IMR-90 (cell line): ENCODE results near the gene TTLL11. TPM values are rescaled to one million over a fixed set of nuclear protein-coding genes. Genes with fewer than 3 reads are reported as not detected.

Experiments used
- ATAC-seq: fragments of 200-7000 bp; cut with Tn5 transposase; 2 replicates; pipeline ENCODE4 v1.9.1; 2020; ENCODE audit warnings: low read depth, mild to moderate bottlenecking, moderate library complexity
- BruUV-seq: library from RNA; stranded (reverse); fragments of 400-500 nt; replicated peaks from 2 replicates; lab custom pipeline; 2021; lab: Mats Ljungman, UMichigan
- CTCF ChIA-PET: fragments of 300-600 bp; formaldehyde crosslinking; extraction: SDS; loops from one replicate; lab custom pipeline; 2021; ENCODE audit warnings: antibody characterized with exemption; lab: Yijun Ruan, JAX
- POLR2A ChIA-PET: fragments of 300-600 bp; sonication (Branson Sonifier 250); formaldehyde crosslinking; loops from one replicate; lab custom pipeline; 2022; ENCODE audit warnings: antibody characterized with exemption; ENCODE audit not compliant: unreplicated experiment; lab: Charles Lee
- DNase-seq: peaks from one replicate; pipeline ENCODE4 v3.0.0; 2013
- H2AFZ ChIP-seq: replicated peaks from 2 replicates; pipeline ENCODE3; 2013; ENCODE audit warnings: low read length, mild to moderate bottlenecking; ENCODE audit not compliant: poor library complexity
- H2AK5ac ChIP-seq: 2 replicates; pipeline ENCODE4 v1.6.1; 2013; ENCODE audit warnings: low read depth, low read length, inconsistent platforms
- H2AK9ac ChIP-seq: replicated peaks from 2 replicates; pipeline ENCODE3; 2013; ENCODE audit warnings: mild to moderate bottlenecking, low read depth, low read length, moderate library complexity; ENCODE audit not compliant: poor library complexity
- H2BK120ac ChIP-seq: 2 replicates; pipeline ENCODE4 v1.6.1; 2013; ENCODE audit warnings: low read depth, low read length, inconsistent platforms
- H2BK15ac ChIP-seq: 3 replicates; pipeline ENCODE4 v1.6.1; 2013; ENCODE audit warnings: low read depth, low read length, inconsistent platforms
- H2BK20ac ChIP-seq: 2 replicates; pipeline ENCODE4 v1.6.1; 2013; ENCODE audit warnings: low read depth, mild to moderate bottlenecking, inconsistent platforms, low read length, moderate library complexity
- H2BK5ac ChIP-seq: 2 replicates; pipeline ENCODE4 v1.6.1; 2013; ENCODE audit warnings: mild to moderate bottlenecking, low read depth, low read length, inconsistent platforms; ENCODE audit not compliant: poor library complexity, severe bottlenecking
- H3K14ac ChIP-seq: replicated peaks from 2 replicates; pipeline ENCODE4 v1.6.1; 2013; ENCODE audit warnings: low read depth, low read length, inconsistent platforms
- H3K18ac ChIP-seq: 2 replicates; pipeline ENCODE4 v1.6.1; 2013; ENCODE audit warnings: low read depth, low read length, control low read depth
- H3K23ac ChIP-seq: 2 replicates; pipeline ENCODE4 v1.6.1; 2013; ENCODE audit warnings: low read depth, low read length, inconsistent platforms
- H3K27ac ChIP-seq: 2 replicates; pipeline ENCODE4 v1.5.1; 2013; ENCODE audit warnings: mild to moderate bottlenecking, control low read depth, low read length; ENCODE audit not compliant: insufficient read depth
- H3K27me3 ChIP-seq: 2 replicates; pipeline ENCODE4 v1.6.1; 2013; ENCODE audit warnings: low read length; ENCODE audit not compliant: control insufficient read depth, insufficient read depth
- H3K36me3 ChIP-seq: 2 replicates; pipeline ENCODE4 v1.6.1; 2013; ENCODE audit warnings: low read length, mixed read lengths; ENCODE audit not compliant: control insufficient read depth, insufficient read depth
- H3K4ac ChIP-seq: 2 replicates; pipeline ENCODE4 v1.6.1; 2013; ENCODE audit warnings: low read depth, low read length, inconsistent platforms
- H3K4me1 ChIP-seq: 2 replicates; pipeline ENCODE4 v1.6.1; 2013; ENCODE audit warnings: low read length, mixed read lengths; ENCODE audit not compliant: control insufficient read depth, insufficient read depth
- H3K4me2 ChIP-seq: 2 replicates; pipeline ENCODE4 v1.6.1; 2013; ENCODE audit warnings: low read depth, mild to moderate bottlenecking, control low read depth, low read length, moderate library complexity
- H3K4me3 ChIP-seq: 2 replicates; pipeline ENCODE4 v1.5.1; 2013; ENCODE audit warnings: low read depth, mild to moderate bottlenecking, control low read depth, low read length, moderate library complexity; ENCODE audit not compliant: insufficient read depth
- H3K56ac ChIP-seq: 2 replicates; pipeline ENCODE4 v1.6.1; 2013; ENCODE audit warnings: low read length, inconsistent platforms; ENCODE audit not compliant: insufficient read depth; ENCODE audit errors: extremely low read depth
- H3K79me1 ChIP-seq, 2 experiments: 2 replicates each; pipeline ENCODE4 v1.6.1; 2013; ENCODE audit warnings: low read length in 2 of 2, inconsistent platforms in 1 of 2, low read depth in 1 of 2
- H3K9ac ChIP-seq: 2 replicates; pipeline ENCODE4 v1.6.1; 2013; ENCODE audit warnings: low read depth, low read length, control low read depth
- H3K9me1 ChIP-seq: 2 replicates; pipeline ENCODE4 v1.6.1; 2013; ENCODE audit warnings: low read length, inconsistent platforms; ENCODE audit not compliant: insufficient read depth
- H3K9me3 ChIP-seq: 2 replicates; pipeline ENCODE4 v1.6.1; 2013; ENCODE audit warnings: low read length; ENCODE audit not compliant: control insufficient read depth, insufficient read depth
- H4K20me1 ChIP-seq: 2 replicates; pipeline ENCODE4 v1.6.1; 2013; ENCODE audit warnings: low read length, inconsistent platforms; ENCODE audit not compliant: insufficient read depth
- H4K5ac ChIP-seq: 2 replicates; pipeline ENCODE4 v1.6.1; 2013; ENCODE audit warnings: mild to moderate bottlenecking, low read depth, low read length, control low read depth
- H4K8ac ChIP-seq, 2 experiments: 2 replicates each; pipeline ENCODE4 v1.6.1; 2013; ENCODE audit warnings: low read depth in 2 of 2, low read length in 2 of 2, control low read depth in 1 of 2, inconsistent platforms in 1 of 2
- H4K91ac ChIP-seq: 2 replicates; pipeline ENCODE4 v1.6.1; 2013; ENCODE audit warnings: low read depth, low read length, inconsistent platforms; ENCODE audit not compliant: insufficient read depth
- POLR2A ChIP-seq: IDR thresholded peaks from 2 replicates; pipeline ENCODE4 v1.6.1; 2012; ENCODE audit warnings: mild to moderate bottlenecking, low read depth, low read length
- RAD21 ChIP-seq: IDR thresholded peaks from 2 replicates; pipeline ENCODE4 v1.6.1; 2012; ENCODE audit warnings: low read length, improper control_type of control experiment
- RCOR1 ChIP-seq: IDR thresholded peaks from 2 replicates; pipeline ENCODE4 v1.6.1; 2012; ENCODE audit warnings: mild to moderate bottlenecking, low read length, improper control_type of control experiment; ENCODE audit not compliant: insufficient replicate concordance
- SMC3 ChIP-seq: fragments of 150-350 bp; IDR thresholded peaks from 2 replicates; pipeline ENCODE4 v1.6.1; 2016; ENCODE audit warnings: low read depth, mild to moderate bottlenecking, antibody characterized with exemption, low read length, moderate library complexity
- WGBS, 2 experiments: methylation state at CpG; one replicate each; pipeline versions ENCODE4 v1.1.5 to v1.1.7; 2013; ENCODE audit warnings: missing lambda C conversion rate in 2 of 2; ENCODE audit not compliant: insufficient read length in 1 of 2; ENCODE audit errors: extremely low coverage in 2 of 2; 5-methylcytosine and 5-hydroxymethylcytosine counted together
- dilution Hi-C: fragments of 300-500 bp; cut with HindIII; formaldehyde crosslinking; loops from one replicate; pipeline ENCODE4 v1.14.3; 2018; ENCODE audit warnings: low sequenced_read_pairs; ENCODE audit not compliant: unreplicated experiment
- in situ Hi-C: fragments of 300-500 bp; cut with MboI; formaldehyde crosslinking; loops from 3 replicates; pipeline ENCODE4 v1.14.3; 2019; ENCODE audit warnings: low sequenced_read_pairs, inconsistent platforms, mixed read lengths
- intact Hi-C: fragments of 100-400 bp; cut with micrococcal nuclease; formaldehyde crosslinking; loops from 2 replicates; pipeline ENCODE4 v1.10.0; 2022
- polyA plus RNA-seq, 3 experiments: library from polyadenylated mRNA; depleted of rRNA; stranded (reverse); fragments of >200 nt; gene quantifications; 2 replicates each; pipeline ENCODE4 v1.2.3, GENCODE V29; 2012; ENCODE audit warnings: low replicate concordance in 1 of 3
- total RNA-seq: library from RNA; depleted of rRNA; stranded (reverse); fragments of >200 nt; gene quantifications from 2 replicates; pipeline ENCODE4 v1.2.3, GENCODE V29; 2012
- TF ChIP-seq, protein P1 (sequence below): conservative IDR thresholded peaks from 2 replicates; pipeline ENCODE4 v1.5.1; 2012; ENCODE audit warnings: mild to moderate bottlenecking, low read depth, low read length, improper control_type of control experiment

The TTLL11 gene
- total and polyA plus RNA-seq, 2 of the 4 experiments (the other 2 are of a cell fraction): 2.0 to 4.6 TPM

DNA sequence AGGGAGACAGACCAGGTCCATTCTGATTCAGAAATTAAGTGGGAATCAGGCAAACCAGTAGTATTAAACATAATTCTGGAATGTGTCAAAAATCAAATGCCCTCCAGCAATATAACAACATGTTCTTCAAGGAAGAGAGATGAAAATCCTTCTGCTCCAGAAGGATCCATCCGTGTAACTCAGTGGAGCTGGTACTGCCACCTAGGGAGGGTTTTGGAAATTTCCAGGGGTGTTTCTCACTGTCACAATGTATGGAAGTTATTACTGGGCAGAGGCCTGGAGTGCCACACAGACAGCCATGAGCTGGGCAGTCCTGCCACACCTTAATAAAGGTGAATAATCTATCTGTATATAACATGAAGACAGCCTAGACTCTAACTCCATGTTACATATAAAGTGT lies 87.5 kb downstream of the TTLL11 start:
- Histone ChIP-seq H3K4ac (no peak overlapping the region), H4K20me1 (no peaks in the 10 kb centered on the region), H2BK20ac (no peak overlapping the region), H2AK5ac (no peak overlapping the region), H3K36me3 (no peaks in the 10 kb centered on the region), H3K27ac (no peak overlapping the region), H3K4me1 (peaks cover 9% of the 10 kb centered on the region), H3K4me2 (no peak overlapping the region), H2AK9ac (no peak overlapping the region), H3K14ac (no peak overlapping the region), H2BK15ac (no peak overlapping the region), H3K9ac (no peak overlapping the region), H3K79me1 (0 out of 4 replicates have a peak, but pooled peaks cover 0 to 6% of the 10 kb centered on the region in 2 experiments), H2AFZ (no peak overlapping the region), H2BK120ac (no peak overlapping the region), H3K23ac (no peak overlapping the region), H4K5ac (no peak overlapping the region), H3K4me3 (no peak overlapping the region), H2BK5ac (no peak overlapping the region), H3K18ac (no peak overlapping the region), H4K8ac (no peak overlapping the region), H3K9me1 (no peaks in the 10 kb centered on the region), H4K91ac (no peak overlapping the region), H3K27me3 (no peaks in the 10 kb centered on the region), H3K9me3 (no peaks in the 10 kb centered on the region), H3K56ac (no peak overlapping the region)
- dilution Hi-C loops: no loop called here
- ChIA-PET CTCF (interaction anchor here (0.5 to 1.4 kb wide), 4 partner anchors 30 to 331 kb away, joined by 3 read pairs; no protein-coding TSS in a partner anchor), POLR2A (no interaction called here)
- TF ChIP-seq RAD21 (peak; percentile 58), SMC3 (peak; percentile 56), POLR2A (no peak), RCOR1 (no peak)
- TF ChIP-seq, protein P1, sequence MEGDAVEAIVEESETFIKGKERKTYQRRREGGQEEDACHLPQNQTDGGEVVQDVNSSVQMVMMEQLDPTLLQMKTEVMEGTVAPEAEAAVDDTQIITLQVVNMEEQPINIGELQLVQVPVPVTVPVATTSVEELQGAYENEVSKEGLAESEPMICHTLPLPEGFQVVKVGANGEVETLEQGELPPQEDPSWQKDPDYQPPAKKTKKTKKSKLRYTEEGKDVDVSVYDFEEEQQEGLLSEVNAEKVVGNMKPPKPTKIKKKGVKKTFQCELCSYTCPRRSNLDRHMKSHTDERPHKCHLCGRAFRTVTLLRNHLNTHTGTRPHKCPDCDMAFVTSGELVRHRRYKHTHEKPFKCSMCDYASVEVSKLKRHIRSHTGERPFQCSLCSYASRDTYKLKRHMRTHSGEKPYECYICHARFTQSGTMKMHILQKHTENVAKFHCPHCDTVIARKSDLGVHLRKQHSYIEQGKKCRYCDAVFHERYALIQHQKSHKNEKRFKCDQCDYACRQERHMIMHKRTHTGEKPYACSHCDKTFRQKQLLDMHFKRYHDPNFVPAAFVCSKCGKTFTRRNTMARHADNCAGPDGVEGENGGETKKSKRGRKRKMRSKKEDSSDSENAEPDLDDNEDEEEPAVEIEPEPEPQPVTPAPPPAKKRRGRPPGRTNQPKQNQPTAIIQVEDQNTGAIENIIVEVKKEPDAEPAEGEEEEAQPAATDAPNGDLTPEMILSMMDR: peak; percentile 54
- DNase-seq: peak; percentile 41
- ATAC-seq: peak; percentile 78
- no CpG with 5 or more reads among the region's 1 CpG for WGBS, 2 experiments
- in situ Hi-C loops: no loop called here
- no TSS peak for BruUV-seq
- intact Hi-C loops: no loop called here
